ENCODE data around the gene YARS1. TPM values are rescaled to one million over a fixed set of nuclear protein-coding genes. Genes with fewer than 3 reads are reported as not detected.
A peak's percentile ranks its signal among the peaks of the same experiment; 100 is the strongest.

The YARS1 gene
- total and polyA plus RNA-seq, 2 of the 13 experiments (the other 11 are each of a cell fraction or from before 2014, with no cell fraction given), result 50.1 to 113 TPM

GRCh38 chr1:32817159-32817814 is at the start of gene YARS1, which contains the start of gene S100PBP (continued):
- peak; percentile 62; the same call in 1 of the 2 replicates for TF ChIP-seq ZNF142 (CRISPR knock-in tag; IDR thresholded peaks at IDR 0.05)
- TF ChIP-seq ZMAT5 (CRISPR knock-in tag; IDR thresholded peaks at IDR 0.05; ENCODE audit: borderline replicate concordance, low read depth), result no peak
- TF ChIP-seq TFAP4 (IDR thresholded peaks at IDR 0.05; ENCODE audit: borderline replicate concordance, low read depth), result peak; percentile 98
- TF ChIP-seq ZNF652 (CRISPR knock-in tag; IDR thresholded peaks at IDR 0.05; ENCODE audit: borderline replicate concordance, low read depth), result 0 out of 2 replicates have a peak, but pooled peaks have one; percentile 27
- TF ChIP-seq ZMYM3 (CRISPR knock-in tag; IDR thresholded peaks at IDR 0.05), result peak; percentile 91
- peak; percentile 82 for TF ChIP-seq PHF21A (CRISPR knock-in tag; IDR thresholded peaks at IDR 0.05)
- TF ChIP-seq ZNF274 (CRISPR knock-in tag; IDR thresholded peaks at IDR 0.05), result peak; percentile 86; the same call in 1 of the 2 replicates
- TF ChIP-seq PRPF4 (IDR thresholded peaks at IDR 0.05; ENCODE audit: low read depth, low read length, poor library complexity, severe bottlenecking), result no peak
- peak; percentile 70 for TF ChIP-seq POLR2AphosphoS5 (IDR thresholded peaks at IDR 0.05; ENCODE audit: low read depth, low read length)
- TF ChIP-seq RBM39 (IDR thresholded peaks at IDR 0.05; ENCODE audit: low read depth, low read length, poor library complexity, severe bottlenecking), result peak; percentile 99
- 0 out of 2 replicates have a peak, but pooled peaks have one; percentile 17 for TF ChIP-seq KDM6A (CRISPR knock-in tag; IDR thresholded peaks at IDR 0.05; ENCODE audit: low read depth)
- TF ChIP-seq MXD1 (CRISPR knock-in tag; IDR thresholded peaks at IDR 0.05), result peak; percentile 96
- peak; percentile 91; the same call in 1 of the 2 replicates for TF ChIP-seq DNMT1 (CRISPR knock-in tag; IDR thresholded peaks at IDR 0.05)
- TF ChIP-seq ZNF709 (CRISPR knock-in tag; IDR thresholded peaks at IDR 0.05), result peak; percentile 83; the same call in 1 of the 2 replicates
- TF ChIP-seq FOXA3 (CRISPR knock-in tag; IDR thresholded peaks at IDR 0.05), result peak; percentile 88
- peak; percentile 87; the same call in 1 of the 2 replicates for TF ChIP-seq ZNF362 (CRISPR knock-in tag; IDR thresholded peaks at IDR 0.05; ENCODE audit: borderline replicate concordance)
- 0 out of 2 replicates have a peak, but pooled peaks have one; percentile 13 for TF ChIP-seq BCL3 (CRISPR knock-in tag; IDR thresholded peaks at IDR 0.05)
- peak; percentile 50 for TF ChIP-seq ZBTB21 (CRISPR knock-in tag; IDR thresholded peaks at IDR 0.05)
- no peak for TF ChIP-seq RFX5 (IDR thresholded peaks at IDR 0.05; ENCODE audit: low read depth, low read length)

All from HepG2 (cell line).